Muscle layer of duodenum (tissue), 2 donors: Measurements from ENCODE around the gene MEIS1.
"Not testable (repeated sequence)": the region's sequence is repeated elsewhere in the genome, so short reads cannot be mapped to it uniquely, and the experiment has no call there.

Experiments
- H3K27ac ChIP-seq: one replicate; pipeline ENCODE4 v1.7.0; 2013; ENCODE audit warnings: mild to moderate bottlenecking, low read length
- H3K27me3 ChIP-seq: one replicate; pipeline ENCODE4 v1.7.0; 2013; ENCODE audit warnings: low read depth, mild to moderate bottlenecking, control low read depth, low read length
- H3K36me3 ChIP-seq, 2 donors: one replicate each; pipeline ENCODE4 v1.7.0; 2013; ENCODE audit warnings: low read length in 2 of 2, control low read depth in 1 of 2, mild to moderate bottlenecking in 1 of 2; ENCODE audit not compliant: insufficient read depth in 2 of 2, control insufficient read depth in 1 of 2
- H3K4me1 ChIP-seq, 2 donors: one replicate each; pipeline ENCODE4 v1.7.0; 2013; ENCODE audit warnings: low read length in 2 of 2, mild to moderate bottlenecking in 2 of 2, control low read depth in 1 of 2, moderate library complexity in 1 of 2; ENCODE audit not compliant: insufficient read depth in 2 of 2, control insufficient read depth in 1 of 2
- H3K4me3 ChIP-seq, 2 donors: one replicate each; pipeline ENCODE4 v1.7.0; 2013; ENCODE audit warnings: low read length in 2 of 2, low read depth in 1 of 2, mild to moderate bottlenecking in 1 of 2
- H3K9me3 ChIP-seq, 2 donors: one replicate each; pipeline ENCODE4 v1.7.0; 2013; ENCODE audit warnings: low read length in 2 of 2, control low read depth in 1 of 2, mild to moderate bottlenecking in 1 of 2; ENCODE audit not compliant: control insufficient read depth in 1 of 2
- donor health status: healthy.

MEIS1 gene

GRCh38 chr2:66478299-66478698 lies 43.4 kb downstream of the MEIS1 start:
- Histone ChIP-seq H3K9me3 (no peaks in the 10 kb centered on the region), H3K27me3 (no peaks in the 10 kb centered on the region), H3K4me3 (no peak overlapping the region), H3K4me1 (peaks cover 0 to 44% of the 10 kb centered on the region in 2 donors), H3K36me3 (peaks cover 0 to 4% of the 10 kb centered on the region in 2 donors), H3K27ac (peak overlapping the region; percentile 17)

GRCh38 chr2:66478731-66479316 lies 43.9 kb downstream of the MEIS1 start:
- no peaks in the 10 kb centered on the region for H3K27me3 ChIP-seq
- H3K36me3 ChIP-seq, result peaks cover 0 to 4% of the 10 kb centered on the region in 2 donors
- no peaks in the 10 kb centered on the region for H3K9me3 ChIP-seq
- no peak overlapping the region for H3K4me3 ChIP-seq
- peaks cover 0 to 44% of the 10 kb centered on the region in 2 donors for H3K4me1 ChIP-seq
- peak overlapping the region; percentile 17 for H3K27ac ChIP-seq

GRCh38 chr2:66481100-66481549 lies 46.2 kb downstream of the MEIS1 start:
- no peaks in the 10 kb centered on the region for H3K27me3 ChIP-seq
- H3K36me3 ChIP-seq, result no peaks in the 10 kb centered on the region
- no peak overlapping the region for H3K27ac ChIP-seq
- H3K4me1 ChIP-seq, result peaks cover 0 to 30% of the 10 kb centered on the region in 2 donors
- no peak overlapping the region for H3K4me3 ChIP-seq
- no peaks in the 10 kb centered on the region for H3K9me3 ChIP-seq

GRCh38 chr2:66485252-66485651 lies 50.3 kb downstream of the MEIS1 start:
- not testable (repeated sequence) for H3K9me3 ChIP-seq, H3K27me3 ChIP-seq, H3K36me3 ChIP-seq, H3K4me3 ChIP-seq, H3K27ac ChIP-seq
- H3K4me1 ChIP-seq, result peaks cover 14 to 34% of the 10 kb centered on the region in 2 donors

GRCh38 chr2:66488946-66489345 lies 54.0 kb downstream of the MEIS1 start:
- H3K9me3 ChIP-seq, result no peaks in the 10 kb centered on the region
- H3K4me1 ChIP-seq, result peaks cover 17 to 71% of the 10 kb centered on the region in 2 donors
- no peak overlapping the region for H3K27ac ChIP-seq
- H3K27me3 ChIP-seq, result no peaks in the 10 kb centered on the region
- H3K36me3 ChIP-seq, result no peaks in the 10 kb centered on the region
- H3K4me3 ChIP-seq, result no peak overlapping the region

- Histone ChIP-seq H3K4me1 (peaks cover 17 to 76% of the 10 kb centered on the region in 2 donors), H3K9me3 (no peaks in the 10 kb centered on the region), H3K36me3 (no peaks in the 10 kb centered on the region), H3K27ac (no peak overlapping the region), H3K27me3 (no peaks in the 10 kb centered on the region), H3K4me3 (no peak overlapping the region)
Observed at GRCh38 chr2:66489436-66489835, 54.5 kb downstream of the MEIS1 start.

- no peak overlapping the region for H3K4me3 ChIP-seq
- no peaks in the 10 kb centered on the region for H3K27me3 ChIP-seq
- peaks cover 20 to 87% of the 10 kb centered on the region in 2 donors for H3K4me1 ChIP-seq
- no peaks in the 10 kb centered on the region for H3K9me3 ChIP-seq
- no peaks in the 10 kb centered on the region for H3K36me3 ChIP-seq
- no peak overlapping the region for H3K27ac ChIP-seq
Observed at GRCh38 chr2:66490588-66491001, 55.7 kb downstream of the MEIS1 start.

- Histone ChIP-seq H3K9me3 (no peaks in the 10 kb centered on the region), H3K27me3 (no peaks in the 10 kb centered on the region), H3K4me3 (no peak overlapping the region), H3K27ac (peak overlapping the region; percentile 80), H3K4me1 (peaks cover 25 to 96% of the 10 kb centered on the region in 2 donors), H3K36me3 (no peaks in the 10 kb centered on the region)
Observed at GRCh38 chr2:66494708-66495107, 59.8 kb downstream of the MEIS1 start.

- Histone ChIP-seq H3K27me3 (no peaks in the 10 kb centered on the region), H3K4me1 (peaks cover 21 to 91% of the 10 kb centered on the region in 2 donors), H3K9me3 (no peaks in the 10 kb centered on the region), H3K4me3 (peak overlapping the region in 1 of 2 donors; percentile 42), H3K27ac (peak overlapping the region; percentile 60), H3K36me3 (no peaks in the 10 kb centered on the region)
Observed at GRCh38 chr2:66495788-66496640, 61.1 kb downstream of the MEIS1 start.

- Histone ChIP-seq H3K27ac (peak overlapping the region; percentile 41), H3K27me3 (no peaks in the 10 kb centered on the region), H3K4me3 (no peak overlapping the region), H3K9me3 (no peaks in the 10 kb centered on the region), H3K36me3 (no peaks in the 10 kb centered on the region), H3K4me1 (peaks cover 21 to 83% of the 10 kb centered on the region in 2 donors)
Observed at GRCh38 chr2:66496670-66497420, 61.9 kb downstream of the MEIS1 start.
